NCI-H345 (cell line): ENCODE data around the gene NKX6-2.

Experiments
- DNase-seq: peaks from one replicate; lab custom pipeline; 2025; lab: John Stamatoyannopoulos, UW

The NKX6-2 gene

DNA sequence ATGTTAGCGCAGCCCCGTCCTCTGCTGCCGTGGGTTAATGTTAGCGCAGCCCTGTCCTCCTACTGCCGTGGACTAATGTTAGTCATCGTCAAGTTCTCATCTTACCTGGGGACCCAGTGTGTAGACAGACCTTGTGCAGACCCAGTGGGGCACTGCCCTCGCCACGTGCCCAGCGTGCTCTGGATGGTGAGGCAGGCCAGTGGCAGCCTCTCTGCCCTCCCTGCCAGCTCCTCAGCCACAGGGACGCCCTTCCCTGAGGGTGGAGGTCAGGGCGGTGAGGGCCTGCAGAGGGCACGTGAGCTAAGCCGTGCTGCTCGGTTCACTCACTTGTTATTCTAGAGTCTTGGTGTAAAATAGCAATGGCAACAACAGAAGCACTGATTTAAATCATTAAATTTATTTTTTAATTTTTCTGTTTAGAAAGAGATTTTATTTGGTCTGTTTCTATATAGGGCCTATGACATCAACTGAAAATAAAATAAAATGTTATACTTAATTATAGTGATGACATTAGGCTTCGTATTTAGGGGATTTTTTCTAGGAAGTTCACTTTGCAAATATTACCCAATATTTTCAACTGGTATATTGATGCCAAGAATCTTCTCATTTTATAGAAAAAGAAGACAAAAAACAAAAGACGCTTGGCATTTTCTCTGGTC lies 48.4 kb downstream of the NKX6-2 start:
- DNase-seq = no peak

DNA sequence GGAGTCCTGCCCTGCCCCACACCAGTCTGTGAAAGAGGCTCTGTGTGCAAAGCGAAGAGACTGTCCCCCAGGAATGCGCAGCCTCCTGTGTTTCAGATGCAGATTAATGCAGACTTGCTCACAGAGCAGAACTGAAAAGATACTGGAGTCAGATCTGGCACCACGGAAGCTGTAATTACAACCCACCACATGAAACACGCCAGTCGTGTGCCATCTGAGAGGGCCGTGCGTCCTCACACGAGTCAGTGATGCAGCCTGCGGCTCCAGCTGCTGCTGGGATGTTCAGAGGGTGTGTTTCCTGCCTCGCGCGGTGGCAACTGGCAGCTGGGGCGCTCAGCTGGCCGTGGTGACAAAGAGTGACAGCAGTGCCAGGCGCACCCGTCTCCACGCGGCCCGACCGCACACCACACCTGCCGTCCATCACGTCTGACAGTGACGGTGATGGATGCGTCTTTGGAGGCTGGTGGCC lies 50.0 kb downstream of the NKX6-2 start:
- no peak for DNase-seq

DNA sequence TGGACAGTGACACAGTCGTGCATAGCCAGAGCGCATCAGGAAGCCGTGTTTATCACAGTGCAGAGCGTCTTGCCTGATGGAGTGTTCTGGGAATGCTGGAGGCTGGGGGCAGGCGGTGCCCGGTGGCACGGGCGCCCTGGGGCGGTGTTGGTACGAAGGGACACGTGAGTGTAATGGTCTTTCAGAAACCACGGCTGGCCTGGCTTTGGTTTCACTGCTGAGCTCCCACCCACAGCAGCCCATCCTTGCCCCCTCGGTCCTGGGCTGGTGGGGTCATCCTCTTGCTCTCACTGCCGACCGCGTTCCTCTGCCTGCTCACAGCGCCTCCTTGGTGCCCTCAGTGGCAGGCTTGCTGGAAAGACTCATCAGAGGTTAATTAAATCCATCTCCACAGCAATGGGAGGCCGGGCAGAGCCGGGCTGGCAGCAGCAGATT lies 50.6 kb downstream of the NKX6-2 start:
- no peak for DNase-seq

DNA sequence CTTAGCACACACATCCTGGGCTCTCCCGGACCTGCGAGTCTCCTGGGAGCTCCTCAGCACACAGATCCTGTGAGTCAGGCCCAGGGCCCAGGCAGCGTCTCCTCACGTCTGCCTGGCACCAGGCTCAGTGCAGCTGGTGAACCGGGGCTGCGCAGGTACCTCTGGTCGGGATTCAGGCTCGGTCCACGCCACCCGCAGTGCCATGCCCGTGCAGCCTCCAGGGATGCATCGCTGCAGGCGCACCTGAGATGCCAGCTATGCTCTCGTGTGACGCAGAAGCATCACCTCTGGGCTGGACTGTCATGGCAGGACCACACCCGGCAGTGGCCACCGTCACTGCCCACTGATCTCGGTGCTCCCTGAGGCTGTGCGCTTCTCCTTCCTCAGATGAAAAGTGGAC lies 52.0 kb downstream of the NKX6-2 start:
- DNase-seq = no peak
